Thoracic aorta endothelial cell (primary cell): ENCODE measurements around the gene TTC23L. TPM values are rescaled to one million over a fixed set of nuclear protein-coding genes. Genes with fewer than 3 reads are reported as not detected.

Experiments used
- total RNA-seq: library from RNA; depleted of rRNA; stranded (reverse); fragments of >200 nt; gene quantifications from 2 replicates; pipeline ENCODE4 v1.2.3, GENCODE V29; 2012

TTC23L gene
- total RNA-seq: 0.07 TPM in 1 of 2 replicates, not detected in the other

DNA sequence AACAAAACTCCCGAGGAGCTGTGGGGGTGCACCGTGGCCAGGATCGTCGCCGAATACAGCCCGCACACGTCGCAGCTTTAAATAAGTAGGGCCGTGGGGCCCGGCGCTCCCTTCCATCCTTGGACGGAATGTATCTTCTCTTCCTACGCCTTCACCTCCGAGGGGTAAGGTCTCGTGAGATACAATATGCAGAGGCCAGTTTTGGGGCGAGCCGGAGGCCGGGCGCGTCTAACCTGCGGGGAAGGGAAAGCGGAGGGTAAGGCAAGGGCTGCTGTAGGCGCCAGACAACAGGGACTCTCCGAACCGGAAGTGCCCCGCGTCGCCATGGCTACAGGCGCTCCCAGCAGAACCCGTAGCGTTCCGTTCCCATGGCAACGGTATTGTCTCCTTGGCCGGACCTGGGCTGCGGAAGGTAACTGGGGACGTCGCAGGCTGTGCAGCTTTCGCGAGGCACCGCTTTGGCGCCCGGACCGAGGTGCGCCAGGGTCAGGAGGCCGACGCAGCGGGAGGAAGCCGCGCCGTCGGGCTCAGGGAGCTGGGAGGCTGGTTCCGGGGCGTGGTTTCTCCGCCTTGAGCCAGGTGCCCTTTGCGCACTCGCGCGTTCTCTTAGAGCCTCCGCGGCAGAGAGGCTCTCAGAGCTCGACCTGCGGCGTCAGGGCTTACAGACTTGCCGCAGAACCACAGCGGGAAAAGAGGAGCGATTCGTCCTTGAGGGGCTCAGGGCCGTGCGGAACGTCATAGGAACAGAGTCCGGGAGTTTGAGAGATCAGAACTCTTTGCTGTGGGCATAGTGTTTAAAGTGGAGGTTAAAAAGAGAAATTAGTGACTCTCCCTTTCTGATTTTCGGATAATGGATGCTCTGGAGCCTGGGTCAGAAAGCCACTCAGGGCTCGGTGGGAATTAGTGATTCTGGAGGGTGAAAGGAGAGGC is at the start of gene TTC23L:
TSS of gene TTC23L (plus strand) at position 380 of the 930 bp plus-strand sequence. CDS start 1,508 bp downstream, outside the sequence.

DNA sequence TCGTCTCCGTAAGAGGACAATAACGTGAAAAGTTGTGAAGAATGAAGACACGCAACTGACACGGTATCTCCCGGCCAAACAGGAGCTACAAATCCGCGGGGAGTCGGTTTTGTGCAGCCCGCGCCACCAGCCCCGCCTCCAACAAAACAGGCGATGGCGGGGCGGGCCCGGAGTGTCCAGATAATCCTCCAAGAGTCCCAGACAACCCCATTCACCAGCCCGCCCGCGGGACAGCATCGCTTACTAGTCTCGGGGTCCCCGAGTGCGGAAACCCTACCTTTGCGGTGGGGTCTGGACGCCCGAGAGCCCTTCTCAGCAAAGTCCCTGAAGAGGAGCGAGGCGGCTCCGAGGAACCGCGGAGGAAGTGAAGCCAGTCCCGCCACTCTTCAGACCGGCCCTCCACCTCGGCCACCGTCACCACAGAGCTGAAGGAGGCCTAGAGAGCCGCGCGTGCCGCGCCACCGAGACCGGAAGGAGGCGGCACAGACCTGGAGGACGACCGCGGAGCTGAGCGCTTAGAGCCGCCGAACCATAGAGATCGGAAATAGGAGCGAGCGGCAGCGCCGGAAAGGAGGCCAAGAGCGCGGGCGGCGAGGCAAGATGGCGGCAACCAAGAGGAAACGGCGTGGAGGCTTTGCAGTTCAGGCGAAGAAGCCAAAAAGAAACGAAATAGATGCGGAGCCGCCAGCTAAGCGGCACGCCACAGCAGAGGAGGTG is 76.3 kb downstream of the TTC23L start, which contains the start of the genes BRIX1 and RAD1:
TSS of gene BRIX1 (plus strand) at position 573 of the 717 bp plus-strand sequence. CDS start at position 601, 28 bp downstream.
TSS of gene RAD1 (minus strand) at position 366 of the 717 bp plus-strand sequence. CDS start 612 bp downstream, outside the sequence.

GRCh38 chr5:34929134-34929719 is 90.3 kb downstream of the TTC23L start, which contains the start of gene DNAJC21:
DNAJC21 (plus strand) TSS chr5:34929559; CDS start chr5:34929820, 261 bp downstream.

Other genes with a start within 250 kb of the TTC23L start
- 322 and 386 TPM in 2 replicates for gene RAI14, start 182.8 kb upstream of the TTC23L start, total RNA-seq
- 27.7 and 28.2 TPM in 2 replicates for gene RAD1, start 76.3 kb downstream of the TTC23L start, total RNA-seq
- 59.2 and 64.0 TPM in 2 replicates for gene BRIX1, start 76.5 kb downstream of the TTC23L start, total RNA-seq
- gene DNAJC21, start 90.4 kb downstream of the TTC23L start, total RNA-seq: 37.2 and 38.3 TPM in 2 replicates
- gene AGXT2, start 208.8 kb downstream of the TTC23L start, total RNA-seq: not detected in 2 replicates